GM21381 (cell line): ENCODE data around the gene HES3.

Experiments
- ATAC-seq: cut with Tn5 transposase; IDR thresholded peaks from one replicate; pipeline ENCODE4 v1.9.1; 2021; ENCODE audit warnings: mild to moderate bottlenecking, moderate library complexity; ENCODE audit not compliant: unreplicated experiment

HES3 gene

DNA sequence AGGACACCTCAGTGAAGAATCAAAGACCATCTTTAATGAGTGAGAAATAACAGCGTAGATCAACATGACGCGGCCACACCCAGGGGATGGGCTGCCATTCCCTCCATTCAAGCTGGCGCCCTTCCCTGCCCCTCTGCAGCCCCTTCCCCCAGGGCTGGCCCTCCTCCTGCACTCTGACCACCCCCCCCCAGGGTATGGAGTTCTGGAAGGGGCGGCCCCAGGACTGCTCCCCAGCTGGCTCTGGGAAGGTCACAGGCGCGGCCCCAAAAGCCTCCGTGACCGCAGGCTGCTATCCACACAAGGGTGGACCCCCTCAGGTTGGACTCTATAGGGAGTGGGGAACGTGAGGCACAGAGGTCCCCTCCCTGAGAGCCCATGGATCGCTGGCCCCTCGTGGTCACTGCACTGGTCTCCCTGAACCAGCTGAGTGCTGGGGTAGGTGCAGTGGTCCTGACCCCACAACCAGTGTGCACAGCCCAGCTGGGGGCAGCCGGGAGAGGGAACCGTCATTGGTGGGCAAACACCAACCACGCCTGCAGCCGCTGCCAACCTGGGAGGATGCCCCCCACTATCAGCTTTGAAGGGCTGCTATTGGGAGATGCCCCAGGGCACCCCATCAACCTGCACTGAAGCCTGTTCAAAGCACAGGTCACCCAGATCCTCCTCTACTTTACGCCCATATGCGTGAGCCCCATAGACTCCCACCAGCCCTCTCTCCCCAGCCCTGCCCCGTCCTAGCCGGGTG is 33.0 kb downstream of the HES3 start:
- no peak for ATAC-seq

DNA sequence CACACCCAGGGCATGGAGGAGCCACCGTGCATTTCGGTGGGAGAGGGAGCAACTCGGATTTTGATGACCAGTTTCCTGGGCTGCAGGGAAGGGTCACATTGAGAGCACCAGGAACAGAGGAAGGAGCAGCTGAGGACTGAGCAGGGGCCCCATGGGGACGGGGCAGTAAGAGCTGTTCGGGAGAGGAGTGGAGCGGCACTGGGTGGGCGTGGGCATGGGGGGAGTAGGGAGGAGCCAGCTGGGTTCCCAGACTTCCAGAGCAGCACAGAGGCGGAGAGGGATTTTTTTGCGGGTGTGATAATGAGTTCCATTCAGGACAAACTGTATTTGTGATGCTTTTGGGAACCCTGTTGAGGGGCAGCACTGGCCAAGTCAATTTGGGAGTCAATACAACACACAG is 34.3 kb downstream of the HES3 start:
- ATAC-seq = no peak

DNA sequence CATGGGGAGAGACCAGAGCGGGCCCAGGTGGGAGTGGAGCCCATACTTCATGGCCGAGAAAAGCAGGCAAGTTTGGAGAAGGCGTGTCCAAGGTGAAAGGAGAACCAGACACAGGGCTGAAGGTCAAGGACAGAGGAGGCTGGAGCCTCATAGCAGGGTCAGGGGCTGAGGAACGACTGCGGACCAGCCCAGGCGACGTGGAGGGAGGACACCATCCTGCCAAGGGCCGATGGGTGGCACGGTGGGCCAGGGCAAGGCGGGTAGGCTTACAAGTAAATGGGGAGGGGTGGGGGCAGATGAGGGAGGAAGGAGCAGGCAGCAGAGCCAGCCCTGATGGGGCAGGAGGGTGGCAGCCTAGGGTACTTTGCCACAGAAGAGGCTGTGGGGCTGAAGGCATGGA is 35.1 kb downstream of the HES3 start:
- no peak for ATAC-seq

DNA sequence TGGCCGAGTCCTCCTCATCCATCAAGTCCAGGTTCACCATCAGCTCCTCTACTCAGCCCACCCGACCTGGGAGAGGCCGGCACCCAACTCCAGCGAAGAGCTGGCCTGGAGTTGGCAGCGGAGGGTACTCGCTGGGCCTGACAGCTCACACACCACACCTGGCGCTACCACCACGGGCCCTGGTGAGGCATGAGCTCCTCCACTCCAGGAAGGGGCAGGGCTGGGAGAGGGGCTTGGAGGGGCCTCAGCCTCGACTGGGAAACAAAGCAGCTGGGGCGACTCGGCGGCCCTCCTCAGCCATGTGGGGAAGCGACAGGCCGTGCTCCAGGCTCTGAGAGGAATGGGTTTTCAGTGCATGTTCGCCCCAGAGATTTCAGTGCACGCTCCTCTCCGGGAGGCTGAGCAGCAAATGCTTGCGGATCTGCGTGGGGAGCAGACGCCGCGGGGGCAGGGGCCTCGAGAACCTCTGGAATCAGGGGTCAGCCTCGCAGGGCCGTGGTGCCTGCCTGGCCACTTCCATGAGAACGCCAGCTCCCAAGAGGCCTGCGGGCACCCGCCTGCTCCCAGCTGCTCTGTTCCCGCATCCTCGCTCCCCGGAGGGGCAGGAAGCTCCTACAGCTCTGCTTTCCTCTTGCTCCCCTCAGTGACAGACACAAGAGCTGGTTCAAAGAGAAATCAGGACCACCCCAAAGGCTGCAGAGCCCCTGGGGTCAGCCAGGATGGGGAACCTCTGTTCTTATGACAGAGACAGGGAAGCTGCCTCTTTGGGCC is 35.8 kb downstream of the HES3 start:
- ATAC-seq = no peak

DNA sequence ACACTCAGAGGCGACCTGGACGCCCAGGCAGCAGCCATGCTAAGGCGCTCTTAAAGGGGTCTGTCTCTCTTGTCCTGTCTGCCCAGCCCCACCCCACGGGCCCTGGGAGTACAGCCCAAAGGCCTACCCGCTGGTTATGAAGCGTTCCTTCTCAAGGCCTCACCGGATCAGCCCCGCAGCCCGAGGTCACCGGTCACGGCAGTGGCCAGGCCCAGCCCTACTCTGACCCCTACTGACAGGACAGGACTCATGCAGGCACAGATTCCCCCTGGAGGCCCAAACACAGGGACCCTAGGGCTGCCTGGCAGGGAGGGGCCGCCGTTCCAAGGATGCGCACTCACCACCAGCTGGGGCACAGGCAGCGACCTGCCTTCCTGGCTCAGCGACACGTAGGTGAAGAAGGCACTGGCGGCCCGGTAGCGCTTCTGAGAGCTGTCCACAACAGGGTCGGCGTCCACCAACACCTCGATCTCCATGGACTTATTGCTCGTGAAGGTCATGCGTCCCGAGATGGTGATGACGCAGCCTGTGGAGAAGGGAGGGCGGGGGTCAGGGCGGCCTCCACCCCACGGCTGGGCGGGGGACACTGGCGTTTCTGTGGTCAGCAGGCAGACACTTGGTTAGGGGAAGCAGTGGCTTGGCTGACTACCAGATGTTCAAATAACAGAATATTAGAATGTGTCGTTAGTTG is 36.9 kb downstream of the HES3 start:
- ATAC-seq = no peak

DNA sequence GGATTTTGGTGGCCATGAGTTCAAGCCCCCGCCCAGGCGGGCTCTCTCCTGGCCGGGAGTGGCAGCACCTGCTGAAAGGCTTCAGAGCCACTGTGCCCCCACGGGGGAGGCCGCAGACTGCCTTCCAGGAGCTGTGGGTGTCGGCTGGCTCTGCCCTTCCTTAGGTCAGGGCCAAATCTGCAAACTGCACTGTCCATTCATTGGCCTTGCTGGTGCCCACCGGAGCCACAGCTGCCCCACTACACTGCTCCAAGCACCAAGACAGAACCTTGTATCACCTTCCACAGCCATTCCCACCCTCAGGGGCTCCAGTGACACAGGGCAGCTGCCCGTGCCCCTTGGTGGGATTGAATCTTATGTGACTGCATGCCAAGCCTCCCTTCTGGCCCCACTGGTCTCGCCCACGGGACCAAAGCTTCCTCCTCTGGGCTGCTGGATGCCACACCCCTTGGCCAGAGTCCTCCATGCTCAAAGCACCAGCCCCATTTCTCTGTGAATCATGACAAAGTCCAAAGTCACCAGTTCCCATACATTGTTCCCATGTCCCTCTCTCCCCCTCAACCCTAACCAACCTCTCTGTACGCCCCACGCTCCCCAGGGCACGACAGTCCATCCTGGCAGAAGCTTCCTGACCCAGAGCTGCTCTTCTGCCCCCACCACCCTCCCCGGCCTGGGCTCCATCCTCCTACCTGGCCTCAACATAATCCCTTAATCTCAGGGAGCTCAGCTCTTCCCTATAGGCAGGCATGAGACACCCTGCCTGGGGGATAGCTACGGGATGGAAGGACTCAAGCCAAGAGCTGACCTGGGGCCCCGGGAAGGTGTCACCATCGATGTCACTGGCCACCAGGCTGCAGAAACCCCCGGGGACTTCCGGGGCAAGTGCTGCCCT is 37.8 kb downstream of the HES3 start:
- ATAC-seq = no peak

DNA sequence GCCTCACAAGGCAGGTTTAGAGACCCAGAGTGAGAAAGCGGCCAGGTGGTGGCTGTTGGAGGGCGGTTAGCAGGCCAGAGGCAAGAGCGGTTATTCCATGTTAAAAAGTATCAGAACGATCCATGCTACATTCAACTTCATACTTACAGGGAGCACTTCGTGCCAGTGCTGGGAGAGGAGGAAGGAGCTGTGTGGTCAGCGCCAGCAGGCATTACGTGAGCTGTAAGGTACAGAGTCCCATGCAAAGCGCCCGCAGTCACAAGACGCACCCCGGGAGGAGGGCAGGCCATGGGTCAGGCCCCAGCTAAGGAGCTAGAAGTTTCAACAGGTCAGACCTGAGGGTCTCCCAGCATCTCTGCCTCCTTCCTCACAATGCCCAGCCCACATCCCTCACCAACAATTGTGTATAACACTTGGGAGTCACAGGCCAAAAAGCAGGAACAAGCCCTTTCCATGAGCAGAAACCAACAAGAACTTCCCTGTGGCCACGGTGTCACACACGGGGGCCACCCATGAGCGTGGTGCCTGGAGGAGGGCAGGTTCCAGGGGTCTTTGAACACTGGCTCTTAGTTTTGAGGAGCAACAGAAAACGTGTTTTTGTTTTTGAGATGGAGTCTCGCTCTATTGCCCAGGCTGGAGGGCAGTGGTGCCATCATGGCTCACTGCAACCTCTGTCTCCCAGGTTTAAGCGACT is 38.7 kb downstream of the HES3 start:
- no peak for ATAC-seq

DNA sequence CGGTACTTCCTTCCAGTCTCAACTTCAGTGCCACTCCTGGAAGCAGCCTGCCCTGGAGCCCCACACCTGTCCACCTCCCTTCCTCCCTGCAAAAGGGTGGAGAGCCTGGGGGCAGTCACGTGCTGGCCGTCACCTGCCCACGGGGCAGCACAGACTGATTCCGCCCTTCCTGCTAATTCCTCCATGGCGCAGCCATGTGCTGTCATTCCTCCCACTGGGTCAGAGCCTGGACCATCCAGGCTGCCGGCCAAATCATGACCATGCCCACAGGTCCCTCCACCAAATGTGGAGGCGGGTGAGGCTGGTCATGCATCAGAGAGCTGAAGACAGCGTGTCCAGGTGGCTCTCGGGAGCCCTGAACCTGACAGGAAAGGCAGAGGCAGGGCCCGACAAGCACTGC is 41.4 kb downstream of the HES3 start:
- no peak for ATAC-seq

DNA sequence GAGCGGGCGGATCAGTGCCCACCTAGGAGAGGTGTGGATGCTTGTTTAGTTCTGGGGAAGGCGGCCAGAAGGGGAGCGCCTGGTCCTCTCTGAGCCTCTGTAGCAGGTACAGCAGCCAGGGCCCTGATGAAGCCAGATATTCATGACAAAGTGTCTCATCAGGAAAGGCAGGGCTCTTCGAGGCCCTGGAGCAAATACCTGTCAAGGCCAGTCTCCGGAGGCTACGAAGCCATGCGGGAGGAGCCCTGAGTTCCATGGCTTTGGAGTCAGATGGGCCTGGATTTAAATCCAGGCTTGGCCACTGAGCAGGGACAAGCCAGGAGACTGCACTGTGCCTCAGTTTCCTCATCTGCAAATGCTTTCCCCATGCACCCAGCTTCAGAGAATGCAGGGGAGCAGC is 42.3 kb downstream of the HES3 start:
- no peak for ATAC-seq

DNA sequence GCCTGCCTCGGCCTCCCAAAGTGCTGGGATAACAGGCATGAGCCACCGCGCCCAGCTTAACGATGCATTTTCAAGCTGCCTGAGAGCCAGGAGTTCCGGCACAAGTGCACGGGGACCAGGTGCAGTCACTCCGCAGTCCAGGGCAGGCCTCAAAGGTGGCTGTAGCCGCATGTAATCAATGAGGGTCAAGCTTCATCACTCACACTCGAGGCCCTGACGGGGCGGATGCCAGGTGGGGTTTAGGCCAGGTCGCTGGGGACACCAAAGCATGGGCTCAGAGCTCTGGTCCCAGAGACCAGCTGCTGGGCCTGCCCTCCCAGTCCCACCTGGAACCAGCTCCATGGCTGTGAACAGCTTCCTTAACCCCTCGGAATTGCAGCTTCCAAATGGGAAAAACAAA is 43.0 kb downstream of the HES3 start:
- no peak for ATAC-seq

DNA sequence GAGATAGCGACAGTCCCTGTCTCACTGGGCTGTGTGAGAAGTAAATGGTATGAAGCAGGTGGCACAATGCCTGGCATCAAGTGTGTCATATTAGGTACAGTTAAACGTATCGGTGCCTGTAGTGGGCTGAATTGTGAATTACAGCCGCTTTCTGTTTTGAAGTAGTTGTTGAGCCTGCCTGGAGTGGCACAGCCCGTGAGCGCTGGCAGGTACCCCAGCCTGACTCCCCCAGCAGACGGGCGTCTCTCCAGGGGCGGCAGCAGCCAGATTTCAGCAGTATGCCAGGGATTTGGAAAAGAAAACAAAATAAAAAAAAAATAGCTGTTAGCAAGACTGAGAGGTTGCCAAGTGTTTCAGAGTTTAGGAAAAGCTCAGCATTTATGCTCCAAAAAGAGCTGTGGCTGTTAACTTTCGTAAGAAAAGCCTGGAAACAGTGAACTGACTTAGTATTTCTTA is 43.5 kb downstream of the HES3 start:
- no peak for ATAC-seq

DNA sequence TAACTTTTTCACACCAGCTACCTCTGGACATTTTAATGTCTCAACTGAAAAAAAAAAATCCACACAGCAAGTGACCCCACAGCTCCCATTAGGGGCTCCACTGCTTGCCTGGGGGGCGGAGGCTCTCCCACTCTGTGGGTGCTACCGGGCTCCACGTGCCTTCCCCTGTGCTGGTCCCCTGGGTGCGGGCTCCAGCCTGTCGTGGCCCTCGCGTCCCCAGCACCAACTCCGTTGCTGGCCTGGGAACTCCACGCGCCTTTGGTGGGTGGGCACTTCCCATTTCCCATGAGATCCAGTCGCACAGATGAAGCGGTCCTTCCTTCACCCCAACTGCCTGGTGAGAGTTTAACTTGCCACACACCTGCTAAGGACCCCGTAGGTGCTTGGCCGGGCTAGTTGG is 44.0 kb downstream of the HES3 start:
- ATAC-seq = no peak

DNA sequence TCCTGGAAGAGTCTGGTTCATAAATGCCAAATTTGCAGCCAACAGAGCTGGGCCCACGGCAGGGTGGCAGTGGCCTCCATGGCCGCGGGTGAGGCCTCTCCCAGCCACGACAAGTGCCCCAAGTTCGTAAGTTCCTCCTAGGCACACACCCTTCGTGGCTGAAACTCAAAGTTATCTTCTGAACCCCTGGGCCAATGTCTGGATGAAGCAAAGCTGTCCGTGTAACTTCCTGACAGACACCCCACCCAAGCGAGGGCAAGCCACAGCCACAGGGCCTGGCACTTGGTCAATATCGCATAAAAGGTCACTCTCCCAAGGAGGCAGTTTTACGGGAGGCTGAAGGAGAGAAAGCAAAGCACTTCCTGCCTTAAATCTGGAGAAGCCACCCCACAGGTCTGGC is 44.7 kb downstream of the HES3 start:
- no peak for ATAC-seq

DNA sequence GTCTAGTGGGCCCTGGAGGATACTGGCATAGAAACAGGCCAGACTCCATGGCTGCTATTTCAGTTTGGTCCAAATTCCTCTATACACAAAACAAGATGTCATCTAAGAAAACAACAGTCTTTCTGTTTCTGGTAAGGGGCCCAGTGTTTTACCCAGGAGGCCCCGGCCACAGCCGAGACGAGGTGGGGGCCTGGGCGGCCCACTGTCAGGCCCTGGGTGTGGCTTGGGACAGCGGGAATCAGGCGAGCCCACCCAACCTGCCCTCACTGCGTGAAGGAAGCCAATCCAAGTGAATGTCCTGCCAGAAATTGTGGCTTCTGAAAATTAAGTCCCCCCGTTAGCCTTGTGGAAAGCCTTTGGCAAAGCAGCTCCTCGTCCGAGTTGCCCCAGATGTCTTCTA is 48.1 kb downstream of the HES3 start:
- ATAC-seq = no peak

DNA sequence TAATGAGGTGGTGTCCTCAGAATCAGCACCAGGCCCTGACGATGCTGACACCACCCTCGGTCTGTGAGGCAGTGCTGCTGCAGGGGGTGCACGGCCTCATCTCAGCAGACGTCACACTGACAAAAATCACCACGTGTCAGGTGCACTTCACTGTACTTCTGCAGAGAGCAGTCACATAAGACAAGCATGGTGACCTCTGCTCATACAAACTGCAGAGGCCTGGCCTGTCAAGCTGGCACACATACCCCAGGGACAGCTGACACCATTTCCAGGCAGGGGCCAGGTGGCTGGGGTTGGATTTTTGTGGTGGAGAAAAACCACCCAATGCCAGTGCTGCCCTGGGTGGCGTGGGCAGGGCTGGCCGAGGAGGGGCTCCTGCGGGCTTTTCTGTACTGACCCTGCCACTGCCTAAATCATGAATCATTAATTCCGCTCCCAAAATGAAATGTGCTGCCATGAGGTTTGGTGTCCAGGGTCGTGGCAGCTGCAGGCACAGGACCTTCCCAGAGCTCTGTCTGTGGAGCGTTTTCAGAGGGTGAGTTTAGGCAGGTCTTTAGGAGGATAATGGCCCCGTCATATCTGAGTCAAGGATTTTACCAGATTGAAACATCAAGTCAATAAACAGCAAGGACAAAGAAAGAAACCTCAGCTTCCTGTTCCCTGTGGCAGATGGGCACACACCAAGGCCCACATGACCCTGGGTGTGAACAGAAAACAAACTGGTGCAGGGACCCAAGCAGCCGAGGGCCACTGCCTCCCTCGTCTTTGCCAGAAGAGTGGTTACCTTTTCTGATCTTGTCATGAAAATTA is 50.3 kb downstream of the HES3 start:
- ATAC-seq = no peak

DNA sequence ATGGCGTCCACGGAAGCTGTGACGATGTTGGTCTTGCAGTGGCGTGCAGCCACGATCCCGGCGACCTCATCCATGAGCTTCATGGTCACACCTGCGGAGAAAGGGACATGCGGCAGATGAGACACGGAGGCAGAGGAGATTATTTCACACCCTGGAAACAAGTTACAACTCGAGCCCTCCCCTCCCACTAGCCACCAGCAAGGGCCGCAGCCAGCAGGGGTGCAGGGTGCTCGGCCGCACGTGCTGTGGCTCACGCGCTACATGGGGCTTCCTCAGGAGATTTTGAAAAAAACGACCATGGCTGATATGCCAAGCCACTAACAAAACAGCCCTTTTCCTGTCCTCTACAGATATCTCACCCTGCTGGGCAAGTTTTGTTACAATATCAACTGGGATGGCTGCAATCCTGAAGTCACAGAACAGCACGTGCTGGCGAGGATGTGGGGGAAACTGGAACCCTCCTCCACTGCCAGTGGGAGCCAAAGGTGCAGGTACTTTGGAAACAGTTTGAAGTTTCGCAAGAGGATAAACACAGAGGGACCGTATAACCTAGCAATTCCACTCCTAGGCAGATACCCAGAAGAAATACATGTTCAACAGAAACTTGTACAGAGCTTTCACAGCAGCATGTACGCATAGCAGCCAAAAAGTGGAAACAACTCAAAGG is 51.0 kb downstream of the HES3 start:
- ATAC-seq = no peak
